ENCODE results near the gene PLCB2.

Gene PLCB2

GRCh38 chr15:40346579-40347558 lies 39.1 kb upstream of the PLCB2 start:
- TF ChIP-seq EZH2phosphoT487 (IDR thresholded peaks at IDR 0.05; ENCODE audit: borderline replicate concordance) = no peak
- TF ChIP-seq, protein P1, sequence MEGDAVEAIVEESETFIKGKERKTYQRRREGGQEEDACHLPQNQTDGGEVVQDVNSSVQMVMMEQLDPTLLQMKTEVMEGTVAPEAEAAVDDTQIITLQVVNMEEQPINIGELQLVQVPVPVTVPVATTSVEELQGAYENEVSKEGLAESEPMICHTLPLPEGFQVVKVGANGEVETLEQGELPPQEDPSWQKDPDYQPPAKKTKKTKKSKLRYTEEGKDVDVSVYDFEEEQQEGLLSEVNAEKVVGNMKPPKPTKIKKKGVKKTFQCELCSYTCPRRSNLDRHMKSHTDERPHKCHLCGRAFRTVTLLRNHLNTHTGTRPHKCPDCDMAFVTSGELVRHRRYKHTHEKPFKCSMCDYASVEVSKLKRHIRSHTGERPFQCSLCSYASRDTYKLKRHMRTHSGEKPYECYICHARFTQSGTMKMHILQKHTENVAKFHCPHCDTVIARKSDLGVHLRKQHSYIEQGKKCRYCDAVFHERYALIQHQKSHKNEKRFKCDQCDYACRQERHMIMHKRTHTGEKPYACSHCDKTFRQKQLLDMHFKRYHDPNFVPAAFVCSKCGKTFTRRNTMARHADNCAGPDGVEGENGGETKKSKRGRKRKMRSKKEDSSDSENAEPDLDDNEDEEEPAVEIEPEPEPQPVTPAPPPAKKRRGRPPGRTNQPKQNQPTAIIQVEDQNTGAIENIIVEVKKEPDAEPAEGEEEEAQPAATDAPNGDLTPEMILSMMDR (conservative IDR thresholded peaks at IDR 0.05; ENCODE audit: low read length) = no peak
- Histone ChIP-seq H3K79me2 (ENCODE audit: insufficient read depth, low read length) (no peaks in the 10 kb centered on the region), H4K20me1 (ENCODE audit: insufficient read depth, low read length, poor library complexity, severe bottlenecking) (no peaks in the 10 kb centered on the region), H3K4me2 (ENCODE audit: low read depth, low read length, poor library complexity, severe bottlenecking) (no peak overlapping the region), H3K9ac (ENCODE audit: low read depth, low read length, poor library complexity, severe bottlenecking) (no peak overlapping the region), H3K36me3 (ENCODE audit: insufficient read depth, low read length) (no peaks in the 10 kb centered on the region), H3F3A (ENCODE audit: low read depth) (no peaks in the 10 kb centered on the region), H3K9me3 (ENCODE audit: insufficient read depth, low read depth, low read length) (no peaks in the 10 kb centered on the region), H2AFZ (ENCODE audit: low read length) (no peak overlapping the region), H3K9me2 (replicated peaks; ENCODE audit: low read depth, low read length) (no peaks in the 10 kb centered on the region), H3K4me3 (ENCODE audit: low read length, poor library complexity, severe bottlenecking) (no peak overlapping the region), H3K4me1 (ENCODE audit: insufficient read depth, low read length, poor library complexity, severe bottlenecking) (no peaks in the 10 kb centered on the region), H3K27me3 (ENCODE audit: insufficient read depth, low read length, poor library complexity, severe bottlenecking) (no peaks in the 10 kb centered on the region)

GRCh38 chr15:40345867-40346578 lies 38.3 kb upstream of the PLCB2 start:
- H2AFZ ChIP-seq (ENCODE audit: low read length) = no peak overlapping the region
- no peaks in the 10 kb centered on the region for H3K9me3 ChIP-seq (ENCODE audit: insufficient read depth, low read depth, low read length)
- no peaks in the 10 kb centered on the region for H3F3A ChIP-seq (ENCODE audit: low read depth)
- H3K9me2 ChIP-seq (replicated peaks; ENCODE audit: low read depth, low read length) = no peaks in the 10 kb centered on the region
- TF ChIP-seq, protein P1 (conservative IDR thresholded peaks at IDR 0.05; ENCODE audit: low read length) = no peak
- no peak for TF ChIP-seq EZH2phosphoT487 (IDR thresholded peaks at IDR 0.05; ENCODE audit: borderline replicate concordance)
- H3K79me2 ChIP-seq (ENCODE audit: insufficient read depth, low read length) = no peaks in the 10 kb centered on the region
- no peaks in the 10 kb centered on the region for H3K27me3 ChIP-seq (ENCODE audit: insufficient read depth, low read length, poor library complexity, severe bottlenecking)
- H3K4me3 ChIP-seq (ENCODE audit: low read length, poor library complexity, severe bottlenecking) = no peak overlapping the region
- H4K20me1 ChIP-seq (ENCODE audit: insufficient read depth, low read length, poor library complexity, severe bottlenecking) = no peaks in the 10 kb centered on the region
- H3K9ac ChIP-seq (ENCODE audit: low read depth, low read length, poor library complexity, severe bottlenecking) = no peak overlapping the region
- no peaks in the 10 kb centered on the region for H3K36me3 ChIP-seq (ENCODE audit: insufficient read depth, low read length)
- H3K4me1 ChIP-seq (ENCODE audit: insufficient read depth, low read length, poor library complexity, severe bottlenecking) = no peaks in the 10 kb centered on the region
- H3K4me2 ChIP-seq (ENCODE audit: low read depth, low read length, poor library complexity, severe bottlenecking) = no peak overlapping the region

- Histone ChIP-seq H2AFZ (ENCODE audit: low read length) (no peak overlapping the region), H4K20me1 (ENCODE audit: insufficient read depth, low read length, poor library complexity, severe bottlenecking) (no peaks in the 10 kb centered on the region), H3K9me2 (replicated peaks; ENCODE audit: low read depth, low read length) (no peaks in the 10 kb centered on the region), H3K9ac (ENCODE audit: low read depth, low read length, poor library complexity, severe bottlenecking) (no peak overlapping the region), H3K27me3 (ENCODE audit: insufficient read depth, low read length, poor library complexity, severe bottlenecking) (no peaks in the 10 kb centered on the region), H3F3A (ENCODE audit: low read depth) (no peaks in the 10 kb centered on the region), H3K79me2 (ENCODE audit: insufficient read depth, low read length) (no peaks in the 10 kb centered on the region), H3K4me1 (ENCODE audit: insufficient read depth, low read length, poor library complexity, severe bottlenecking) (no peaks in the 10 kb centered on the region), H3K9me3 (ENCODE audit: insufficient read depth, low read depth, low read length) (no peaks in the 10 kb centered on the region), H3K4me3 (ENCODE audit: low read length, poor library complexity, severe bottlenecking) (no peak overlapping the region), H3K4me2 (ENCODE audit: low read depth, low read length, poor library complexity, severe bottlenecking) (no peak overlapping the region), H3K36me3 (ENCODE audit: insufficient read depth, low read length) (no peaks in the 10 kb centered on the region)
- TF ChIP-seq, protein P1 (conservative IDR thresholded peaks at IDR 0.05; ENCODE audit: low read length) = no peak
- no peak for TF ChIP-seq EZH2phosphoT487 (IDR thresholded peaks at IDR 0.05; ENCODE audit: borderline replicate concordance)
Measured at GRCh38 chr15:40345225-40345866, 37.6 kb upstream of the PLCB2 start.

Data from Loucy (cell line).